ENCODE results near the gene ZBTB20. TPM values are rescaled to one million over a fixed set of nuclear protein-coding genes. Genes with fewer than 3 reads are reported as not detected.

ZBTB20 gene
- total and polyA plus RNA-seq, 4 donors, result 0.88 to 83.2 (median 20.4) TPM

DNA sequence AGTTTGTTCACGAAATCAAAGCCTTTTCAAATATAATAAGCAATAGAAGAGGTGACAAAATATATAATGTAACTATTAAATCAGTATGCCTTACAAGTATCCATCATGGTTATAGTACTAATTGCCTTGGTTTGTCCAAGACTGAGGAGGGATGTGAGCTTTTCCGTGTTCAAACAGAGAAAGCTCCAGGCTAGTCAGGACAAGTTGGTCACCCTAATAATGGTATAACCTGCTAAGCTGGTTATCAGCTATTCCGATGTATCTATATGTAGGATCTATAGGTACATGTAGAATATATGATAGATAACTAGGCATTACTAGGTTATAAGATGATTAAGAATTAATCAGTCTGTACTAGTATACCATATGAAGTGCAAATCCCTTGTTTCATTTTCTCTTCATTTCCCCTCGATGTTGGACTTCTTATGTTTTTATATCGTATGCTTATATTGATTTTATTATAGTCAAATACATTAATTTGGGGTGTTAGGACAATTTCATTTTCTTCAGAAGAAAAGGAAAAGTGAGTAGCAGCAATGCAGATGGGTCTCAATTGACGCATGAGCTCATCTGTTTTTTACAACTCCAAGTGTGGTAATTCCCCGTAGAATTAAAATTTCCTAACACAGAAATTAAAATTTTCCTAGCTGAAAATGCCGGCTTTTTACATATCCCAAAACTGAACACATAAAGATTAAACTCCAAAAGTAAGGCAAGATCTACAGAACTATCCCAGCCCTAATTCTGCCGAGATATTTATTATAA lies 434.2 kb downstream of the ZBTB20 start:
- Histone ChIP-seq H3K4me1 (ENCODE audit: control insufficient read depth in 4 of 4, insufficient read depth in 4 of 4, low read length in 3 of 4) (peaks cover 2 to 17% (median 3%) of the 10 kb centered on the region in 4 donors), H3K4me3 (ENCODE audit: low read depth in 1 of 3, low read length in 3 of 3) (no peak overlapping the region), H3K27ac (ENCODE audit: low read depth in 1 of 2, low read length in 2 of 2) (no peak overlapping the region), H3K36me3 (ENCODE audit: control insufficient read depth in 4 of 4, insufficient read depth in 3 of 4, low read depth in 1 of 4, low read length in 3 of 4) (peaks cover 0 to 4% (median 0%) of the 10 kb centered on the region in 4 donors), H3K27me3 (ENCODE audit: control insufficient read depth in 4 of 4, insufficient read depth in 4 of 4, low read length in 3 of 4) (no peaks in the 10 kb centered on the region), H3K9me3 (ENCODE audit: control insufficient read depth in 4 of 4, low read length in 3 of 4) (no peaks in the 10 kb centered on the region), H3K9ac (ENCODE audit: low read depth in 1 of 2, low read length in 2 of 2) (no peak overlapping the region)
- no peak for DNase-seq (ENCODE audit: low spot score)
- TF ChIP-seq TAF1 (conservative IDR thresholded peaks at IDR 0.05), result no peak
- TF ChIP-seq, protein P1, sequence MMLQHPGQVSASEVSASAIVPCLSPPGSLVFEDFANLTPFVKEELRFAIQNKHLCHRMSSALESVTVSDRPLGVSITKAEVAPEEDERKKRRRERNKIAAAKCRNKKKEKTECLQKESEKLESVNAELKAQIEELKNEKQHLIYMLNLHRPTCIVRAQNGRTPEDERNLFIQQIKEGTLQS (IDR thresholded peaks at IDR 0.05), result no peak
- no peak for TF ChIP-seq YY1 (IDR thresholded peaks at IDR 0.05)
- TF ChIP-seq, protein P2, sequence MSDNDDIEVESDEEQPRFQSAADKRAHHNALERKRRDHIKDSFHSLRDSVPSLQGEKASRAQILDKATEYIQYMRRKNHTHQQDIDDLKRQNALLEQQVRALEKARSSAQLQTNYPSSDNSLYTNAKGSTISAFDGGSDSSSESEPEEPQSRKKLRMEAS (IDR thresholded peaks at IDR 0.05), result no peak
- no peak for TF ChIP-seq NR2F2 (IDR thresholded peaks at IDR 0.05)
- no peak for TF ChIP-seq RXRA (IDR thresholded peaks at IDR 0.05)
- TF ChIP-seq RAD21 (IDR thresholded peaks at IDR 0.05), result no peak
- TF ChIP-seq SP1 (IDR thresholded peaks at IDR 0.05), result no peak
- no peak for TF ChIP-seq GABPA (IDR thresholded peaks at IDR 0.05 in 1 of 2, conservative IDR thresholded peaks at IDR 0.05 in 1 of 2)
- no peak for TF ChIP-seq JUND (IDR thresholded peaks at IDR 0.05)
- 97% methylated on average over 9 of the region's 9 CpGs for WGBS

DNA sequence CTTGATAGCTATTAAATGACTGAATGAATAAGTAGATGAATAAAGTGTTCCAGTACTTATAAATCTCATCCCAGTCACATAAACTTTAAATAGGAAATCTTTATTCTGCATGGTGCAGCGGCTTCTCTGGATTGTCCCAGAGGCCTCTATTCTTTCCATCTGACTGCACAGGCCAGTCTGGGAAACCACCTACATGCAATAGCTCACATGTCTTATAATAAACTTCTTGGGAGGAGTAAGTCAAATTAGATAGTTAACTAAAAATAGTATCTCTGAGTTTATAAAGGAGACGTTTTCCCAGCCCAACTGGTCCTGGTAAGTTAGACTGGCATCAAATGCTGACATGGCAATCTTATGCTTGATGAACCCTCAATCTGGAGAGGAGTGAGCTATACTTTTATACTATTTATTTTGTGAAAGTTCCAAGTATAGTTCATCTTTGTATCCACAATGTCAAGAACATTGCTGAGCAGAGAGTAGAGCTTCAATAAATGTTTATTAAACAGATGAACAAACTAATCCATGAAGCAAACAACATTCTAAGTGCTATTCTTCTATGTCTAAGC lies 435.7 kb downstream of the ZBTB20 start:
- Histone ChIP-seq H3K36me3 (ENCODE audit: control insufficient read depth in 4 of 4, insufficient read depth in 3 of 4, low read depth in 1 of 4, low read length in 3 of 4) (peaks cover 0 to 4% (median 0%) of the 10 kb centered on the region in 4 donors), H3K4me1 (ENCODE audit: control insufficient read depth in 4 of 4, insufficient read depth in 4 of 4, low read length in 3 of 4) (peaks cover under 1 to 23% (median 8%) of the 10 kb centered on the region in 4 donors), H3K27ac (ENCODE audit: low read depth in 1 of 2, low read length in 2 of 2) (no peak overlapping the region), H3K9me3 (ENCODE audit: control insufficient read depth in 4 of 4, low read length in 3 of 4) (no peaks in the 10 kb centered on the region), H3K27me3 (ENCODE audit: control insufficient read depth in 4 of 4, insufficient read depth in 4 of 4, low read length in 3 of 4) (no peaks in the 10 kb centered on the region), H3K9ac (ENCODE audit: low read depth in 1 of 2, low read length in 2 of 2) (no peak overlapping the region), H3K4me3 (ENCODE audit: low read depth in 1 of 3, low read length in 3 of 3) (no peak overlapping the region)
- 80% methylated on average over 2 of the region's 2 CpGs for WGBS
- no peak for DNase-seq (ENCODE audit: low spot score)
- no peak for TF ChIP-seq NR2F2 (IDR thresholded peaks at IDR 0.05)
- TF ChIP-seq, protein P2 (IDR thresholded peaks at IDR 0.05), result no peak
- TF ChIP-seq RXRA (IDR thresholded peaks at IDR 0.05), result no peak
- TF ChIP-seq, protein P3, sequence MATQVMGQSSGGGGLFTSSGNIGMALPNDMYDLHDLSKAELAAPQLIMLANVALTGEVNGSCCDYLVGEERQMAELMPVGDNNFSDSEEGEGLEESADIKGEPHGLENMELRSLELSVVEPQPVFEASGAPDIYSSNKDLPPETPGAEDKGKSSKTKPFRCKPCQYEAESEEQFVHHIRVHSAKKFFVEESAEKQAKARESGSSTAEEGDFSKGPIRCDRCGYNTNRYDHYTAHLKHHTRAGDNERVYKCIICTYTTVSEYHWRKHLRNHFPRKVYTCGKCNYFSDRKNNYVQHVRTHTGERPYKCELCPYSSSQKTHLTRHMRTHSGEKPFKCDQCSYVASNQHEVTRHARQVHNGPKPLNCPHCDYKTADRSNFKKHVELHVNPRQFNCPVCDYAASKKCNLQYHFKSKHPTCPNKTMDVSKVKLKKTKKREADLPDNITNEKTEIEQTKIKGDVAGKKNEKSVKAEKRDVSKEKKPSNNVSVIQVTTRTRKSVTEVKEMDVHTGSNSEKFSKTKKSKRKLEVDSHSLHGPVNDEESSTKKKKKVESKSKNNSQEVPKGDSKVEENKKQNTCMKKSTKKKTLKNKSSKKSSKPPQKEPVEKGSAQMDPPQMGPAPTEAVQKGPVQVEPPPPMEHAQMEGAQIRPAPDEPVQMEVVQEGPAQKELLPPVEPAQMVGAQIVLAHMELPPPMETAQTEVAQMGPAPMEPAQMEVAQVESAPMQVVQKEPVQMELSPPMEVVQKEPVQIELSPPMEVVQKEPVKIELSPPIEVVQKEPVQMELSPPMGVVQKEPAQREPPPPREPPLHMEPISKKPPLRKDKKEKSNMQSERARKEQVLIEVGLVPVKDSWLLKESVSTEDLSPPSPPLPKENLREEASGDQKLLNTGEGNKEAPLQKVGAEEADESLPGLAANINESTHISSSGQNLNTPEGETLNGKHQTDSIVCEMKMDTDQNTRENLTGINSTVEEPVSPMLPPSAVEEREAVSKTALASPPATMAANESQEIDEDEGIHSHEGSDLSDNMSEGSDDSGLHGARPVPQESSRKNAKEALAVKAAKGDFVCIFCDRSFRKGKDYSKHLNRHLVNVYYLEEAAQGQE (IDR thresholded peaks at IDR 0.05), result no peak
- TF ChIP-seq FOXA1 (IDR thresholded peaks at IDR 0.05), result no peak
- TF ChIP-seq FOXA2 (IDR thresholded peaks at IDR 0.05), result no peak
- TF ChIP-seq HNF4A (conservative IDR thresholded peaks at IDR 0.05), result no peak
- TF ChIP-seq, protein P1 (IDR thresholded peaks at IDR 0.05), result no peak
- no peak for TF ChIP-seq TAF1 (conservative IDR thresholded peaks at IDR 0.05)
- no peak for TF ChIP-seq RAD21 (IDR thresholded peaks at IDR 0.05)
- no peak for TF ChIP-seq SP1 (IDR thresholded peaks at IDR 0.05)
- TF ChIP-seq JUND (IDR thresholded peaks at IDR 0.05), result no peak
- TF ChIP-seq HNF4G (IDR thresholded peaks at IDR 0.05), result no peak
- no peak for TF ChIP-seq EGR1 (IDR thresholded peaks at IDR 0.05; ENCODE audit: low read depth in 2 of 2)

Data from liver (tissue), 9 donors.